GM18519 (cell line): ENCODE data around the gene PCLO.

Experiments
- ATAC-seq: cut with Tn5 transposase; IDR thresholded peaks from one replicate; pipeline ENCODE4 v1.9.1; 2021; ENCODE audit warnings: mild to moderate bottlenecking, moderate library complexity; ENCODE audit not compliant: unreplicated experiment, low FRiP score

The PCLO gene

DNA sequence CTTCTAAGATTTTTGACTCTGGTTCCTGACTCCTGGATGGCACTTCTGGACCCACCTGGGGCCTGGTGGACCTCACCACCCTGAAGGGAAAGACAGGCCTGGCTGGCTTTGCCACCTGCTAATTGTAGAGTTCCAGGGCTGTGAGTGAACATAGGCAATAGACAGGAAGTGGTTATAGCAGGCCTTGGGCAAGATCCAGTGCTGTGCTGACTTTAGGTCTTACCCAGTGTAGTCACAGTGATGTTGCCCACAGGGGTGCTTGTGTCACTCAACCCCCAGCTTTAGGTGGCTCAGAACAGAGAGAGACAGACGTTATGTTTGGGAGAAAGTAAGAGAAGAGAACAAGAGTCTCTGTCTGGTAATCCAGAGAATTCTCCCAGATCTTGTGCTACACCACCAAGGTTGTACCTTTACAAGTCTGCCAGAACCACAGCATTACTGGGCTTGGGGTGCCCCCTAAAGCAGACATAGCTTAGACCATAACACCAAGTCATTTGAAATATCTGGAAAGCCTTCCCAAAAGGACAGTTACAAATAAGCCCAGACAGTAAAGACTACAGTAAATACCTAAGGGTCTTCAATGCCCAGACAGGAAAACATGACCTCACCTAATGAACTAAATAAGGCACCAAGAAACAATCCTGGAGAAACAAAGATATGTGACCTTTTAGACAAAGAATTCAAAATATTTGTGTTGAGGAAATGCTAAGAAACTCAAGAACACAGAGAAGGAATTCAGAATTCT is 303.4 kb downstream of the PCLO start:
- no peak for ATAC-seq

GRCh38 chr7:82851121-82851520 is 311.6 kb downstream of the PCLO start:
- no peak for ATAC-seq

DNA sequence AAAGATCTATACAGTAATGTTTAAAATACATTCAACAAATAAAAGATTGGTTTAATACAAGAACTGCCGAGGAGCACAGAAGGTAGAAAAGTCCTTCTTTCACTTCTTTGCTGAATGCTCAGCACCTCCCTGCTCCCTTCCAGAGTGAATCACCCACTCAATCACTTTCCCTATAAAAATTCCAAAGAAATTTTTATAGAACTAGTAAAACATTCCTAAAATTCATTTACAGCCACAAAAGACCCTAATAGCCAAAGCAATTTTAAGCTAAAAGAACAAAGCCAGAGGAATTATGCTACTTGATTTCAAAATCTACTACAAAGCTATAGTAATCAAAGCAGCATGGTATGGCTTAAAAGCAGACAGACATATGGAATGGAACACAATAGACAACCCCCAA is 320.9 kb downstream of the PCLO start:
- no peak for ATAC-seq

DNA sequence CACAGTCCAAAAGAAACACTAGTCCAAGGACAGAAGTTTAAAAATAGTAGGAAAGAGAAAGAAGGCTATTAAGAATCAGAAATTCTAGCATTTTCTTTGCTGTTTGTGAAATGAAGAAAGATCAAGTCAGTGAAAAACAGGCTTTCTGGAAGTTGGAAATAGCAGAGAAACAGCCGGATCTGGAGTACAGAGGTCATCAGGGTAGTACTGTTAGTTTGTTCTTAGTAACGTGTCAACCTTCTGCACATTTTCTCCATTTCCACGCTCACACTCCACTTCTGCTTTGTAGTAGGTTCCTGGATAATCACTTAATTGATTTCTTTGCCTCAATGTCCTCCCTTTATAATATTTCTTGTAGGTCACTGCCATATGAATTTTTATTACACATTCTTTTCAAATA is 322.6 kb downstream of the PCLO start:
- no peak for ATAC-seq

GRCh38 chr7:82839555-82839954 is 323.1 kb downstream of the PCLO start:
- ATAC-seq, result no peak

DNA sequence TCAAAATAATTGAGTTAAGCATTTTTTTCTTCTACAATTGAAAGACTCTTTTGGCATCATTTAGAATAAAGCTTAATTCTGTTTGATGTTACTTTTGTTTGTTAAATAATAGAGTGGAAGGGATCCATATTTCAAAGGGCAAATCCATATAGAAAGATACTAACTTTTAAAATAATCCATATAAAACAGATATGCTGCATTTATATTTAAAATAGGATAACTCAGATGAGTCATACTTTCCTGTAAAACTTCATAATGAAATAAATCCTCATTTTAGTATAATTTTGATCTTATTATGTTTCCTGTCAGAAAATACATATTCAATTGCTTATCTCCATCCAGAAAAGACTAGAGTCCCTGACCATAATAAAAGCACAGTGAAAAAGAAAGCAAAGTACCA is 323.6 kb downstream of the PCLO start:
- no peak for ATAC-seq

GRCh38 chr7:82838314-82838713 is 324.4 kb downstream of the PCLO start:
- ATAC-seq, result no peak

GRCh38 chr7:82823073-82823472 is 339.6 kb downstream of the PCLO start:
- ATAC-seq, result no peak

DNA sequence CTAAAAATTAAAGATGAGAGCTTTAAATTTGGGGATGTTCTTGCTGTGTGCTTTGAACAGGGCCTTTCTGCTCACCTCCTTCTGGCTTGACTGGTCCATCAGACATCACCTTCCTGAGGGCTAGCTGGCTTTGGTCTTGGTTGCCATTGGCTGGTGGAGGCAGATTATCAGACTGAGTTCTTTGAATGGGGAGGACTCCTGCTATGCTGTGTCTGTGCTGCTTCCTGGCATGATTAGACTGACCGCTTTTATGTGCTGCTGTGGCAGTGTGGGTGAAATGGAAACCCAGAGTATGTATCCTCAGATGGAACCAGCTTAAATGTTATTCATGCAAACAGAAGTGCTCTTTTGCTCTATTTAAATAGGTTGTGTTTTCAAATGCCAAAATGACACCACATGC is 341.6 kb downstream of the PCLO start:
- no peak for ATAC-seq

DNA sequence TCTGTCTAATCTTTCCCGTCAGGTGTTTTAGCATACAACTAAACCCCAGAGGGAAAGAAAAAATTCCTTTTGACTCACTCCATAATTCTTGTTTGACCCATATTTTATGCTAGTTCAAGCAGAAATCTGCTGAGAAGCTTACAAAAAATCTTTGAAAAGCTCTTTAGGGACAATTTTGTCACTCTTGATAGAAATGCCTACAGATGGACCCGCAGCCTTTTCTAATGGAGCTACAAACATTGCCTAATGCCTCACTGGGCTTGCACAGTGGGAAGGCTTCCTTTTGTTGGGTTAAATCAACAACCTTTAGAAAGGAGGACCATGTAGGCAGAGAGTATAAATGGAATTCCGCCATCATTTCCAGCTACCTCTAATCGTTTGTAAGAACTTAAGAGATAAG is 344.5 kb downstream of the PCLO start:
- ATAC-seq, result no peak

GRCh38 chr7:82816272-82816671 is 346.4 kb downstream of the PCLO start:
- ATAC-seq, result no peak

GRCh38 chr7:82810558-82811259 is 352.0 kb downstream of the PCLO start:
- peak; percentile 81 for ATAC-seq

GRCh38 chr7:82808633-82809032 is 354.1 kb downstream of the PCLO start:
- no peak for ATAC-seq

GRCh38 chr7:82805527-82805960 is 357.1 kb downstream of the PCLO start:
- ATAC-seq, result no peak

DNA sequence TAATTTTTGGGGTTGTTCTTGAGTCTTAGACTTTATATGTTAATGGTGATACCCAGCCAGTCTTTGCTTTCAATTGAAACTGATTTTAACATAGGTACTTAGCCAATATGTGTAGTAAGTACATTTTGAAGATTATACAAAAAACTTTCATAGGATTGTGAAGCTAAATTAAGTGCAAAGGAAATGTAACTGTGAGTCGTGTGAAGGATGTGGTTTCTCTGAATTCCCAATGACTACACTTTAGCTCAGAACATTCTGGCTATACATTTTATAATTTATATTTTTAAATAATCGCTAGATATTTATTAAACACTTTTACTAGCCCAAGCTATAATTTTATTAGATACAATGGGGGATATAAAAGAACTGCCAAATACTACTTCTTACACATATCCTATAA is 359.3 kb downstream of the PCLO start:
- ATAC-seq, result no peak

DNA sequence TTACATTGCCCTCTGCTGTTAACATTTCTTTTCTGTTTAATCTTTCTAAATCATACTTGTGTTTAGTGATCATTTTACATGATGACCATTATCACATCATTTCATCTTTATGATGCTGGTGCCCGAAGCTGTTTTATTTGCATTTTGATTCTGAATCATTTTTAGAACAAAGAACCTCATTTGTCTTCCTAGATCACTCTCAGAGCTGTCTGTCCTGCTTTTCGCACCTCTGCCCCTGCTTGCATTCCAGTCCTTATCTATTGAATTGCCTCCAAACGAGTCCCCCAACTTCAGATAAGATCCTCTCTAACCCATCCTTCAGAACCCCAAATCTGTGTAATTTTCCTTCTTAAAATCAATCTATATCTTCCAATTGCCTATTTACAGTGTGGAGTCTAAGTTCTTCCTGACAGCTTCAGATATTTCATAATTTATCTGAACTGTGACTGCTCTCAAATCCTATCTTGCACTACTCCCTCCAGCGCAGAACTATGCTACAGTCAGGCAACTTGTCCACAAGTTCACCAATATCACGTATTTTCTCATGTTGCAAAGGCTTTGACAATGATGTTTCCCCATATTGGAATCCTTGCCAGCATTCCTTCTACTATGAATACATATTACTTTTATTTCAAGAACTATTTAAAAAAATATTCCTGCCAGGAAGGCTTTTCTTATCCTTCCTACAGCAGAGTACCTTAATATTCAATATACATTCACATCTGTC is 372.6 kb downstream of the PCLO start:
- ATAC-seq, result no peak

- no peak for ATAC-seq
Measured at GRCh38 chr7:82778021-82778420, 384.7 kb downstream of the PCLO start.

DNA sequence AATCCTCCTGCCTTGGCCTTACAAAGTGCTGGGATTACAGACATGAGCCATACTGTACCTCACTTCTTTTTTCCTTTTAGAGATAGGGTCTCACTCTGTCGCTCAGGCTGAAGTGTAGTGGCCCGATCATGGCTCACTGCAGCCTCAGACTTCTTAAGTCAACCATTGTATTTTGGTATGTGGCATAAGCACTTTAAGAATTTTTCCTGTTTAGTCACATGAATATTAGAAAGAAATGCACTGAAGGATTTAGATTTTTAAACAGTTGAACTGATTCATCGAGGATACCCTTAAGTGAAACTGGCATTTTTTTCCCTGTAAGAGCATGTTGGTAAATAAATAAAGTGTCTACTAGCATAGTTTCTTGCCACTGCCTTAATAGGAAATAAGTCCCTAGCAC is 399.8 kb downstream of the PCLO start:
- no peak for ATAC-seq

- ATAC-seq, result no peak
Measured at GRCh38 chr7:82760831-82761230, 401.9 kb downstream of the PCLO start.

- no peak for ATAC-seq
Measured at GRCh38 chr7:82760074-82760473, 402.6 kb downstream of the PCLO start.

DNA sequence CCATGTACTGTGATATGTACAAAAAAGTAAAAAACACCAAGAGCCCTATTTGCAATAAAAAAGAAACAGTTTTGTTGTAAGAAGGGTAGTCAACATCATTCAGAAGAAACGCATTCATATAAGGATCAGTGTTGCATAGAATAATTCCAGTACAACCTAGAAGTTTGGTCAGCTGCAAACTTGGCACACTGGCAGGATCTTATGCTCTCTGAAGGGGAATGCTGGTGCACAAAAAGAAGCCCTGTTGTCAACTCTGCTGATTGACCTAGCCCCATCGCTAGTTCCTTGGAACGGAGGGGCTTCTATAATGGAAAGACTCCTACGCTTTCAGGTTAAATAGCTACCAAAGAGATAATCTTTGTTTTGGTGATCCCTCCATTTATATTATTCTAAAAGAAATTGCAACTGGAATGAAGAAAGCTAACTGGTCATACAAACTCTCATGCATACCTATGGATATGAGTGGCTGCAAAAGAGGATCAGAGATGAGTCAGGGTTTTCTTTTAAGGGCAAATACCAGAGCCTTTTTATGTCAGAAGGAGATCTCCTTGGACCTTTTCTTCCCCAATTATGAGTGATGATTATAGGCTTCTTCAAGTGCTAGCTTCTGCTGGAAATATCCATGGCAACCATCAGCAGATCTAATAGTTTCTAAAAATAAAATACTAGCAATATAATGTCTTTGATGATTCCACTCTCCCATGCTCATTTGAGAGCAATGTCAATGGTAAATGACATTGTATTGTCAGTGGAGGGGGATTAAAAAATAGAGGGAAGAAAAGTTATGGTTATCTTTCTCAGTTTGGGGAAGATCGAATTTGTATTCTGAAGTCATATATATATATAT is 406.8 kb downstream of the PCLO start:
- no peak for ATAC-seq
